Testis (tissue), 2 donors: ENCODE results near the gene KIRREL1.

ENCODE experiments used
- CTCF ChIP-seq, 3 experiments: fragments of 450-650 bp in 2 of 3; fragments of 200-600 bp in 1 of 3; sonication (generic) in 1 of 3; IDR thresholded peaks; one replicate each; pipeline ENCODE4 v1.5.1; 2016 to 2019; ENCODE audit warnings: antibody characterized with exemption in 3 of 3, mild to moderate bottlenecking in 2 of 3, moderate library complexity in 1 of 3
- POLR2A ChIP-seq: fragments of 450-650 bp; IDR thresholded peaks from one replicate; pipeline ENCODE4 v1.6.1; 2017; ENCODE audit warnings: antibody characterized with exemption, mild to moderate bottlenecking, moderate library complexity

GRCh38 chr1:157993918-157994605 lies 617 bp downstream of the KIRREL1 start:
- TF ChIP-seq CTCF (IDR thresholded peaks at IDR 0.05) = no peak
- no peak for TF ChIP-seq POLR2A
